GM23248 (cell line): ENCODE data around the gene KCNK6. TPM values are rescaled to one million over a fixed set of nuclear protein-coding genes. Genes with fewer than 3 reads are reported as not detected.
"Not testable (repeated sequence)": the region's sequence is repeated elsewhere in the genome, so short reads cannot be mapped to it uniquely, and the experiment has no call there.

Experiments
- DNase-seq: peaks from one replicate; pipeline ENCODE4 v3.0.0-alpha.2; 2015
- H2AFZ ChIP-seq: fragments of 200-600 bp; sonication (generic); 2 replicates; pipeline ENCODE4 v1.6.1; 2016; ENCODE audit warnings: antibody characterized with exemption
- H3F3A ChIP-seq: fragments of 200-600 bp; sonication (generic); 2 replicates; pipeline ENCODE4 v1.6.1; 2016; ENCODE audit warnings: mild to moderate bottlenecking, antibody characterized with exemption, mixed run types; ENCODE audit not compliant: insufficient read depth
- H3K27ac ChIP-seq: fragments of 200-600 bp; sonication (generic); 2 replicates; pipeline ENCODE4 v1.5.1; 2016; ENCODE audit warnings: mild to moderate bottlenecking
- H3K27me3 ChIP-seq: fragments of 200-600 bp; sonication (generic); replicated peaks from 2 replicates; pipeline ENCODE4 v1.6.1; 2016; ENCODE audit warnings: mild to moderate bottlenecking; ENCODE audit not compliant: insufficient read depth
- H3K36me3 ChIP-seq: fragments of 200-600 bp; sonication (generic); 2 replicates; pipeline ENCODE4 v1.6.1; 2016; ENCODE audit warnings: low read depth, mild to moderate bottlenecking
- H3K4me1 ChIP-seq: fragments of 200-600 bp; sonication (generic); 2 replicates; pipeline ENCODE4 v1.6.1; 2016; ENCODE audit warnings: mild to moderate bottlenecking; ENCODE audit not compliant: insufficient read depth
- H3K4me2 ChIP-seq: fragments of 200-600 bp; sonication (generic); one replicate; pipeline ENCODE4 v1.6.1; 2016; ENCODE audit warnings: mild to moderate bottlenecking; ENCODE audit not compliant: unreplicated experiment
- H3K4me3 ChIP-seq: fragments of 200-600 bp; sonication (generic); 2 replicates; pipeline ENCODE4 v1.5.1; 2016; ENCODE audit warnings: mild to moderate bottlenecking
- H3K79me2 ChIP-seq: fragments of 200-600 bp; sonication (generic); 2 replicates; pipeline ENCODE4 v1.6.1; 2016; ENCODE audit warnings: mild to moderate bottlenecking; ENCODE audit not compliant: insufficient read depth
- H3K9ac ChIP-seq: fragments of 200-600 bp; sonication (generic); 2 replicates; pipeline ENCODE4 v1.6.1; 2016; ENCODE audit warnings: mild to moderate bottlenecking
- H3K9me2 ChIP-seq: fragments of 200-600 bp; sonication (generic); 2 replicates; pipeline ENCODE4 v1.6.1; 2016; ENCODE audit warnings: mixed run types, mild to moderate bottlenecking, moderate library complexity; ENCODE audit not compliant: insufficient read depth
- H3K9me3 ChIP-seq: fragments of 200-600 bp; sonication (generic); one replicate; pipeline ENCODE4 v1.6.1; 2017; ENCODE audit warnings: low read depth
- H4K20me1 ChIP-seq: fragments of 200-600 bp; sonication (generic); 2 replicates; pipeline ENCODE4 v1.6.0; 2016; ENCODE audit not compliant: insufficient read depth
- EZH2 ChIP-seq: fragments of 200-600 bp; sonication (generic); IDR thresholded peaks from 2 replicates; pipeline ENCODE4 v1.6.1; 2018; ENCODE audit warnings: antibody characterized with exemption, mild to moderate bottlenecking; ENCODE audit not compliant: insufficient read depth, poor library complexity, severe bottlenecking
- EZH2phosphoT487 ChIP-seq: fragments of 200-600 bp; sonication (generic); IDR thresholded peaks from 2 replicates; pipeline ENCODE4 v1.6.1; 2018; ENCODE audit warnings: antibody characterized with exemption, moderate library complexity, mild to moderate bottlenecking, low read depth; ENCODE audit not compliant: insufficient read depth
- WGBS, 2 experiments: methylation state at CpG; one replicate each; pipeline ENCODE4 v1.1.6; 2015 to 2017; ENCODE audit warnings: low lambda C conversion rate in 2 of 2, low coverage in 1 of 2; ENCODE audit errors: missing lambda C conversion rate in 2 of 2; 5-methylcytosine and 5-hydroxymethylcytosine counted together
- in situ Hi-C: fragments of 300-500 bp; cut with MboI; formaldehyde crosslinking; loops from 2 replicates; pipeline ENCODE4 v1.15.0; 2020
- polyA plus RNA-seq: library from polyadenylated mRNA; unstranded; fragments of >200 nt; fragmentation: Nextera tagmentation; extraction: Ambion mirVana; gene quantifications from 2 replicates; pipeline ENCODE4 v1.2.1, GENCODE V29; 2016
- total RNA-seq: library from RNA; depleted of rRNA; stranded (reverse); fragments of >200 nt; shearing (Covaris generic); gene quantifications from 2 replicates; pipeline ENCODE4 v1.2.3, GENCODE V29; 2014

Gene KCNK6
- total and polyA plus RNA-seq, 2 experiments from 2014 or later, result 12.1 to 15.5 TPM

GRCh38 chr19:38360839-38361631 is 41.4 kb downstream of the KCNK6 start:
- WGBS, 2 experiments, result 13 to 15% methylated on average over 23 of the region's 23 CpGs
- Histone ChIP-seq H3K27ac (no peak overlapping the region), H3K4me2 (peak overlapping the region; percentile 88), H3K9me2 (no peaks in the 10 kb centered on the region), H3K9ac (no peak overlapping the region), H3K9me3 (no peaks in the 10 kb centered on the region), H4K20me1 (no peaks in the 10 kb centered on the region), H3K27me3 (peaks cover 21% of the 10 kb centered on the region), H3K36me3 (no peaks in the 10 kb centered on the region), H3F3A (no peaks in the 10 kb centered on the region), H2AFZ (peak overlapping the region; percentile 87), H3K4me3 (peak overlapping the region; percentile 78), H3K79me2 (no peaks in the 10 kb centered on the region), H3K4me1 (no peaks in the 10 kb centered on the region)
- DNase-seq, result no peak
- TF ChIP-seq EZH2phosphoT487 (no peak), EZH2 (no peak)
- in situ Hi-C loops, result no loop called here

DNA sequence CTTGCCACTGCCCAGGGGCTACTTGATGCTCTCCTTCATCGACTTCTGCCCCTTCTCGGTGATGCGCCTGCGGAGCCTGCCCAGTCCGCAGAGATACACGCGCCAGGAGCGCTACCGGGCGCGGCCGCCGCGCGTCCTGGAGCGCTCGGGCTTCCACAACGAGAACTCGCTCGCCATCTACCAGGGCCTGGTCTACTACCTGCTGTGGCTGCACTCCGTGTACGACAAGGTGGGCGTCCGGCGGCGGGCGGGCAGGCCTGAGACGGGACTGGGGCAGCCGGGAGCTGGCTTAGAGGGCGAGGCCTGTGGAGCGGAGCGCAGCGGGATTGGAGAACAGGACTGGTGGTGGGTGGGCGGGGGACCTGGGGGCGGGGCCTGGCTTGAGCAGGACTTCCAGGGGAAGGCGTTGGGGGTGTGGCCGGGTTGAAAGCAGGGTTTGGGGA is 42.0 kb downstream of the KCNK6 start:
- no peaks in the 10 kb centered on the region for H4K20me1 ChIP-seq
- no peak for TF ChIP-seq EZH2
- TF ChIP-seq EZH2phosphoT487, result no peak
- no peaks in the 10 kb centered on the region for H3K4me1 ChIP-seq
- 1 to 2% methylated on average over 29 to 37 of the region's 37 CpGs for WGBS, 2 experiments
- H3K9me3 ChIP-seq, result no peaks in the 10 kb centered on the region
- H3K4me2 ChIP-seq, result peak overlapping the region; percentile 88
- H3K9ac ChIP-seq, result no peak overlapping the region
- in situ Hi-C loops, result no loop called here
- no peaks in the 10 kb centered on the region for H3K9me2 ChIP-seq
- no peaks in the 10 kb centered on the region for H3K79me2 ChIP-seq
- H3K27ac ChIP-seq, result no peak overlapping the region
- peak overlapping the region; percentile 87 for H2AFZ ChIP-seq
- peak overlapping the region; percentile 78 for H3K4me3 ChIP-seq
- DNase-seq, result peak; percentile 87
- H3F3A ChIP-seq, result no peaks in the 10 kb centered on the region
- peaks cover 21% of the 10 kb centered on the region for H3K27me3 ChIP-seq
- no peaks in the 10 kb centered on the region for H3K36me3 ChIP-seq

DNA sequence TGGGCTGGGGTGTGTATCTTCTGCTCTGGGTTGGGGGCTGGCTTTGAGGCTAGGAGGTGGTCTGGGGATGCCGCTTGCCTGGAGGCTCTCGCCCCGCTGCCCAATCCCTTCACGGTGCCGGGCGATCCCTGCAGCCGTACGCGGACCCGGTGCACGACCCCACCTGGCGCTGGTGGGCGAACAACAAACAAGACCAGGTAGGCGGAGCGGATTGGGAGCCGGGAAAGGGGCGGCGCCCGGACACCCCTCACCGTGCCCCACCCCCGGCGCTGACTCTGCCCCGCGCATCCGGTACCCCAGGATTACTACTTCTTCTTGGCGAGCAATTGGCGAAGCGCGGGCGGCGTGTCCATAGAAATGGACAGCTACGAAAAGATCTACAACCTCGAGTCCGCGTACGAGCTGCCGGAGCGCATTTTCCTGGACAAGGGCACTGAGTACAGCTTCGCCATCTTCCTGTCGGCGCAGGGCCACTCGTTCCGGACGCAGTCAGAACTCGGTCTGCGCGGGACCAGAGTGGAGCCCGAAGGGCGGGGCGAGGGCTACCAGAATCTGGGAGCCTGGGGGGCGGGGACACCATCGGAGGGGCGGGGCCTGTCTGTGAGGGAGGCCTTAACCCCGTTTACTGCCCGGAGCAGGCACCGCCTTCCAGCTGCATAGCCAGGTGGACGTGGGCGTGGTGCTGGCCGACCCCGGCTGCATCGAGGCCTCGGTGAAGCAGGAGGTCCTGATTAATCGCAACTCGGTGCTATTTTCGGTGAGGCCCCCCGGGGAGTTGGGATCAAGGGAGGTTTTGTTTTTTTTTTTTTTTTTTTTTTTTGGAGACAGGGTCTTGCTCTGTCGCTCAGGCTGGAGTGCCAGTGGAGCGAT is 42.7 kb downstream of the KCNK6 start:
- Histone ChIP-seq H3K9ac (no peak overlapping the region; the same call in 1 of the 2 replicates), H3K4me1 (no peaks in the 10 kb centered on the region), H2AFZ (peak overlapping the region; percentile 87), H3K27me3 (peaks cover 21% of the 10 kb centered on the region), H3K4me2 (peak overlapping the region; percentile 88), H3K4me3 (peak overlapping the region; percentile 78), H3K9me2 (no peaks in the 10 kb centered on the region), H3F3A (no peaks in the 10 kb centered on the region), H3K9me3 (no peaks in the 10 kb centered on the region), H3K27ac (no peak overlapping the region), H3K79me2 (no peaks in the 10 kb centered on the region), H3K36me3 (no peaks in the 10 kb centered on the region), H4K20me1 (no peaks in the 10 kb centered on the region)
- in situ Hi-C loops, result no loop called here
- DNase-seq, result peak; percentile 89
- 4 to 5% methylated on average over 58 to 59 of the region's 68 CpGs for WGBS, 2 experiments
- TF ChIP-seq EZH2, result no peak
- no peak for TF ChIP-seq EZH2phosphoT487

- H3K9ac ChIP-seq, in situ Hi-C loops, H3K36me3 ChIP-seq, H3F3A ChIP-seq, DNase-seq, H3K27ac ChIP-seq, H3K79me2 ChIP-seq, H2AFZ ChIP-seq, H3K9me3 ChIP-seq, H4K20me1 ChIP-seq, H3K9me2 ChIP-seq, H3K4me1 ChIP-seq: not testable (repeated sequence)
- peaks cover 21% of the 10 kb centered on the region for H3K27me3 ChIP-seq
- 80% methylated on average over 15 of the region's 16 CpGs for WGBS, 2 experiments
- H3K4me3 ChIP-seq, result peak overlapping the region; percentile 78; the same call in 1 of the 2 replicates
- H3K4me2 ChIP-seq, result peak overlapping the region; percentile 88
Observed at GRCh38 chr19:38362946-38363688, 43.5 kb downstream of the KCNK6 start.
